Rectal smooth muscle tissue (tissue), 1 donor: ENCODE results near the gene NKAIN4.
A peak's percentile ranks its signal among the peaks of the same experiment; 100 is the strongest.

Experiments
- H3K27ac ChIP-seq: one replicate; pipeline ENCODE4 v1.7.0; 2013; ENCODE audit warnings: low read depth, low read length, inconsistent platforms
- H3K27me3 ChIP-seq: one replicate; pipeline ENCODE4 v1.7.0; 2013; ENCODE audit warnings: low read length; ENCODE audit not compliant: control insufficient read depth, insufficient read depth
- H3K36me3 ChIP-seq: one replicate; pipeline ENCODE4 v1.7.0; 2013; ENCODE audit warnings: low read length; ENCODE audit not compliant: control insufficient read depth, insufficient read depth
- H3K4me1 ChIP-seq: one replicate; pipeline ENCODE4 v1.7.0; 2013; ENCODE audit warnings: low read length; ENCODE audit not compliant: control insufficient read depth, insufficient read depth
- H3K4me3 ChIP-seq: one replicate; pipeline ENCODE4 v1.7.0; 2013; ENCODE audit warnings: low read length
- H3K9ac ChIP-seq: one replicate; pipeline ENCODE4 v1.7.0; 2013; ENCODE audit warnings: low read length

Gene NKAIN4

GRCh38 chr20:63277466-63278272 lies 23.4 kb upstream of the NKAIN4 start:
- Histone ChIP-seq H3K27me3 (no peaks in the 10 kb centered on the region), H3K36me3 (peaks cover 33% of the 10 kb centered on the region), H3K9ac (no peak overlapping the region), H3K4me1 (peaks cover 8% of the 10 kb centered on the region), H3K4me3 (no peak overlapping the region), H3K27ac (no peak overlapping the region)

- no peak overlapping the region for H3K27ac ChIP-seq
- H3K9ac ChIP-seq, result no peak overlapping the region
- peaks cover 8% of the 10 kb centered on the region for H3K4me1 ChIP-seq
- H3K27me3 ChIP-seq, result no peaks in the 10 kb centered on the region
- no peak overlapping the region for H3K4me3 ChIP-seq
- peaks cover 33% of the 10 kb centered on the region for H3K36me3 ChIP-seq
Measured at GRCh38 chr20:63276956-63277355, 22.7 kb upstream of the NKAIN4 start.

- Histone ChIP-seq H3K36me3 (peaks cover 24% of the 10 kb centered on the region), H3K27me3 (no peaks in the 10 kb centered on the region), H3K9ac (no peak overlapping the region), H3K27ac (no peak overlapping the region), H3K4me1 (peaks cover 8% of the 10 kb centered on the region), H3K4me3 (no peak overlapping the region)
Measured at GRCh38 chr20:63275825-63276224, 21.6 kb upstream of the NKAIN4 start.

- no peak overlapping the region for H3K9ac ChIP-seq
- H3K36me3 ChIP-seq, result peaks cover 23% of the 10 kb centered on the region
- H3K27me3 ChIP-seq, result no peaks in the 10 kb centered on the region
- H3K4me3 ChIP-seq, result peak overlapping the region; percentile 1
- H3K4me1 ChIP-seq, result peaks cover 8% of the 10 kb centered on the region
- no peak overlapping the region for H3K27ac ChIP-seq
Measured at GRCh38 chr20:63274381-63275228, 20.3 kb upstream of the NKAIN4 start.

- no peaks in the 10 kb centered on the region for H3K27me3 ChIP-seq
- H3K36me3 ChIP-seq, result peaks cover 22% of the 10 kb centered on the region
- H3K27ac ChIP-seq, result no peak overlapping the region
- peaks cover 8% of the 10 kb centered on the region for H3K4me1 ChIP-seq
- peak overlapping the region; percentile 59 for H3K9ac ChIP-seq
- peak overlapping the region; percentile 85 for H3K4me3 ChIP-seq
Measured at GRCh38 chr20:63273635-63274380, 19.5 kb upstream of the NKAIN4 start.

- Histone ChIP-seq H3K27me3 (no peaks in the 10 kb centered on the region), H3K9ac (peak overlapping the region; percentile 66), H3K4me3 (peak overlapping the region; percentile 85), H3K4me1 (peaks cover 8% of the 10 kb centered on the region), H3K27ac (peak overlapping the region; percentile 61), H3K36me3 (peaks cover 18% of the 10 kb centered on the region)
Measured at GRCh38 chr20:63273059-63273579, 18.9 kb upstream of the NKAIN4 start.

- peak within 1 kb of the TSS; percentile 66 for H3K9ac ChIP-seq
- H3K4me3 ChIP-seq, result peak within 1 kb of the TSS; percentile 85
- no peaks in the 10 kb centered on the region for H3K27me3 ChIP-seq
- peaks cover 8% of the 10 kb centered on the region for H3K4me1 ChIP-seq
- H3K36me3 ChIP-seq, result peaks cover 11% of the 10 kb centered on the region
- H3K27ac ChIP-seq, result peak within 1 kb of the TSS; percentile 61
Measured at GRCh38 chr20:63272105-63273058, 18.1 kb upstream of the NKAIN4 start, which contains the start of gene ARFGAP1. Gene ARFGAP1 (plus strand): TSS chr20:63272813. CDS start chr20:63275581, 2,768 bp downstream.

GRCh38 chr20:63270606-63271325 lies 16.5 kb upstream of the NKAIN4 start:
- Histone ChIP-seq H3K9ac (no peak overlapping the region), H3K27ac (no peak overlapping the region), H3K36me3 (no peaks in the 10 kb centered on the region), H3K4me3 (no peak overlapping the region), H3K27me3 (no peaks in the 10 kb centered on the region), H3K4me1 (peaks cover 8% of the 10 kb centered on the region)

- H3K4me3 ChIP-seq, result no peak overlapping the region
- H3K36me3 ChIP-seq, result no peaks in the 10 kb centered on the region
- peaks cover 8% of the 10 kb centered on the region for H3K4me1 ChIP-seq
- no peak overlapping the region for H3K9ac ChIP-seq
- H3K27ac ChIP-seq, result no peak overlapping the region
- no peaks in the 10 kb centered on the region for H3K27me3 ChIP-seq
Measured at GRCh38 chr20:63269724-63270123, 15.5 kb upstream of the NKAIN4 start.

- H3K9ac ChIP-seq, result no peak overlapping the region
- peaks cover 6% of the 10 kb centered on the region for H3K4me1 ChIP-seq
- no peaks in the 10 kb centered on the region for H3K36me3 ChIP-seq
- no peak overlapping the region for H3K27ac ChIP-seq
- H3K4me3 ChIP-seq, result no peak overlapping the region
- H3K27me3 ChIP-seq, result no peaks in the 10 kb centered on the region
Measured at GRCh38 chr20:63268671-63269439, 14.6 kb upstream of the NKAIN4 start.
